HG02798 (cell line): ENCODE data around the gene WDFY3.

ENCODE experiments used
- ATAC-seq: cut with Tn5 transposase; IDR thresholded peaks from one replicate; pipeline ENCODE4 v1.9.1; 2021; ENCODE audit warnings: mild to moderate bottlenecking; ENCODE audit not compliant: unreplicated experiment, poor library complexity

The WDFY3 gene

GRCh38 chr4:84803116-84803515 lies 163.4 kb downstream of the WDFY3 start:
- no peak for ATAC-seq

- no peak for ATAC-seq
Observed at GRCh38 chr4:84800256-84800655, 166.2 kb downstream of the WDFY3 start.

GRCh38 chr4:84799318-84799717 lies 167.2 kb downstream of the WDFY3 start:
- no peak for ATAC-seq

- ATAC-seq, result no peak
Observed at GRCh38 chr4:84796394-84796793, 170.1 kb downstream of the WDFY3 start.

GRCh38 chr4:84792366-84793301 lies 173.9 kb downstream of the WDFY3 start:
- ATAC-seq, result no peak

- no peak for ATAC-seq
Observed at GRCh38 chr4:84790769-84791565, 175.5 kb downstream of the WDFY3 start.

GRCh38 chr4:84786478-84786877 lies 180.0 kb downstream of the WDFY3 start:
- ATAC-seq, result no peak

GRCh38 chr4:84782517-84782916 lies 184.0 kb downstream of the WDFY3 start:
- ATAC-seq, result no peak

GRCh38 chr4:84780719-84781118 lies 185.8 kb downstream of the WDFY3 start:
- ATAC-seq, result no peak

- ATAC-seq, result no peak
Observed at GRCh38 chr4:84778041-84778440, 188.4 kb downstream of the WDFY3 start.

GRCh38 chr4:84767168-84767567 lies 199.3 kb downstream of the WDFY3 start:
- ATAC-seq, result no peak

GRCh38 chr4:84753321-84753972 lies 213.0 kb downstream of the WDFY3 start:
- no peak for ATAC-seq

- no peak for ATAC-seq
Observed at GRCh38 chr4:84751707-84752106, 214.8 kb downstream of the WDFY3 start.

GRCh38 chr4:84750960-84751283 lies 215.6 kb downstream of the WDFY3 start:
- ATAC-seq, result no peak

- peak; percentile 77 for ATAC-seq
Observed at GRCh38 chr4:84750260-84750959, 216.1 kb downstream of the WDFY3 start.

- no peak for ATAC-seq
Observed at GRCh38 chr4:84740057-84740456, 226.4 kb downstream of the WDFY3 start.

- no peak for ATAC-seq
Observed at GRCh38 chr4:84738622-84739021, 227.9 kb downstream of the WDFY3 start.

GRCh38 chr4:84737656-84738055 lies 228.8 kb downstream of the WDFY3 start:
- no peak for ATAC-seq

- ATAC-seq, result no peak
Observed at GRCh38 chr4:84734037-84734436, 232.5 kb downstream of the WDFY3 start.

- ATAC-seq, result no peak
Observed at GRCh38 chr4:84733343-84734033, 233.0 kb downstream of the WDFY3 start.
